HEK293 (cell line): ENCODE measurements around the gene NARF.
A peak's percentile ranks its signal among the peaks of the same experiment; 100 is the strongest.

Experiments
- FEZF1 ChIP-seq: fragments of 450-650 bp; formaldehyde crosslinking; IDR thresholded peaks from 2 replicates; pipeline ENCODE4 v1.5.1; 2016; ENCODE audit warnings: missing biosample characterization, missing genetic modification characterization
- HIC1 ChIP-seq: fragments of 450-650 bp; formaldehyde crosslinking; IDR thresholded peaks from 2 replicates; pipeline ENCODE4 v1.5.1; 2016; ENCODE audit warnings: missing biosample characterization, missing genetic modification characterization
- HOXA7 ChIP-seq: sonication (generic); formaldehyde crosslinking; IDR thresholded peaks from 2 replicates; pipeline ENCODE4 v1.8.1; 2022; ENCODE audit warnings: missing genetic modification reagents, borderline replicate concordance
- MZF1 ChIP-seq: fragments of 450-650 bp; formaldehyde crosslinking; IDR thresholded peaks from 2 replicates; pipeline ENCODE4 v1.5.1; 2017; ENCODE audit warnings: missing biosample characterization, missing genetic modification characterization, borderline replicate concordance
- YY1 ChIP-seq: fragments of 450-650 bp; formaldehyde crosslinking; IDR thresholded peaks from 2 replicates; pipeline ENCODE4 v1.5.1; 2018; ENCODE audit warnings: missing biosample characterization, missing genetic modification characterization
- ZNF121 ChIP-seq: fragments of 450-650 bp; formaldehyde crosslinking; IDR thresholded peaks from 2 replicates; pipeline ENCODE4 v1.5.1; 2016; ENCODE audit warnings: missing biosample characterization, missing genetic modification characterization
- ZNF132 ChIP-seq: fragments of 450-650 bp; formaldehyde crosslinking; IDR thresholded peaks from 2 replicates; pipeline ENCODE4 v1.5.1; 2017; ENCODE audit warnings: missing biosample characterization, missing genetic modification characterization, borderline replicate concordance
- ZNF169 ChIP-seq: fragments of 450-650 bp; formaldehyde crosslinking; IDR thresholded peaks from 2 replicates; pipeline ENCODE4 v1.5.1; 2016; ENCODE audit warnings: missing biosample characterization, missing genetic modification characterization
- ZNF184 ChIP-seq: fragments of 450-650 bp; IDR thresholded peaks from 2 replicates; pipeline ENCODE4 v1.5.1; 2018; ENCODE audit warnings: missing biosample characterization, mild to moderate bottlenecking, missing genetic modification characterization
- ZNF214 ChIP-seq: fragments of 450-650 bp; formaldehyde crosslinking; IDR thresholded peaks from 2 replicates; pipeline ENCODE4 v1.5.1; 2017; ENCODE audit warnings: missing biosample characterization, mild to moderate bottlenecking, missing genetic modification characterization, borderline replicate concordance
- ZNF341 ChIP-seq: fragments of 450-650 bp; formaldehyde crosslinking; IDR thresholded peaks from 2 replicates; pipeline ENCODE4; 2016; ENCODE audit warnings: low read depth, missing biosample characterization, missing genetic modification characterization
- ZNF394 ChIP-seq: fragments of 450-650 bp; formaldehyde crosslinking; IDR thresholded peaks from 2 replicates; pipeline ENCODE4 v1.5.1; 2016; ENCODE audit warnings: missing biosample characterization, missing genetic modification characterization, mild to moderate bottlenecking, moderate library complexity, borderline replicate concordance
- ZNF398 ChIP-seq: fragments of 450-650 bp; formaldehyde crosslinking; IDR thresholded peaks from 2 replicates; pipeline ENCODE4 v1.5.1; 2017; ENCODE audit warnings: missing biosample characterization, missing genetic modification characterization
- ZNF544 ChIP-seq: fragments of 450-650 bp; formaldehyde crosslinking; IDR thresholded peaks from 2 replicates; pipeline ENCODE4 v1.5.0; 2017; ENCODE audit warnings: missing biosample characterization, missing genetic modification characterization
- ZNF555 ChIP-seq: fragments of 450-650 bp; formaldehyde crosslinking; conservative IDR thresholded peaks from 2 replicates; pipeline ENCODE4 v1.5.1; 2017; ENCODE audit warnings: missing biosample characterization, mild to moderate bottlenecking, missing genetic modification characterization, inconsistent platforms
- ZNF561 ChIP-seq: fragments of 450-650 bp; IDR thresholded peaks from 2 replicates; pipeline ENCODE4 v1.5.1; 2018; ENCODE audit warnings: missing biosample characterization, missing genetic modification characterization, borderline replicate concordance
- ZNF624 ChIP-seq: fragments of 450-650 bp; formaldehyde crosslinking; IDR thresholded peaks from 2 replicates; pipeline ENCODE4 v1.5.1; 2017; ENCODE audit warnings: missing biosample characterization, missing genetic modification characterization
- ZNF629 ChIP-seq: fragments of 450-650 bp; formaldehyde crosslinking; IDR thresholded peaks from 2 replicates; pipeline ENCODE4 v1.5.1; 2017; ENCODE audit warnings: missing biosample characterization, missing genetic modification characterization
- TF ChIP-seq, protein P1 (sequence below): fragments of 450-650 bp; formaldehyde crosslinking; IDR thresholded peaks from 2 replicates; pipeline ENCODE4 v1.5.1; 2016; ENCODE audit warnings: missing biosample characterization, missing genetic modification characterization
- TF ChIP-seq, protein P2 (sequence below): fragments of 450-650 bp; formaldehyde crosslinking; IDR thresholded peaks from 2 replicates; pipeline ENCODE4 v1.5.1; 2017; ENCODE audit warnings: missing biosample characterization, missing genetic modification characterization
- TF ChIP-seq, protein P3 (sequence below): IDR thresholded peaks from 2 replicates; pipeline ENCODE4 v1.6.1; 2011; ENCODE audit warnings: mild to moderate bottlenecking, low read depth, low read length, borderline replicate concordance
- TF ChIP-seq, protein P4 (sequence below): fragments of 450-650 bp; formaldehyde crosslinking; IDR thresholded peaks from 2 replicates; pipeline ENCODE4 v1.5.1; 2016; ENCODE audit warnings: missing biosample characterization, missing genetic modification characterization
- TF ChIP-seq, protein P5 (sequence below): fragments of 450-650 bp; IDR thresholded peaks from 2 replicates; pipeline ENCODE4 v1.5.1; 2018; ENCODE audit warnings: missing biosample characterization, mild to moderate bottlenecking, missing genetic modification characterization
- TF ChIP-seq, protein P6 (sequence below): fragments of 450-650 bp; formaldehyde crosslinking; IDR thresholded peaks from 2 replicates; pipeline ENCODE4 v1.5.1; 2016; ENCODE audit warnings: missing biosample characterization, missing genetic modification characterization

NARF gene

GRCh38 chr17:82458179-82458884 is at the start of gene NARF (continued):
- TF ChIP-seq, protein P1, sequence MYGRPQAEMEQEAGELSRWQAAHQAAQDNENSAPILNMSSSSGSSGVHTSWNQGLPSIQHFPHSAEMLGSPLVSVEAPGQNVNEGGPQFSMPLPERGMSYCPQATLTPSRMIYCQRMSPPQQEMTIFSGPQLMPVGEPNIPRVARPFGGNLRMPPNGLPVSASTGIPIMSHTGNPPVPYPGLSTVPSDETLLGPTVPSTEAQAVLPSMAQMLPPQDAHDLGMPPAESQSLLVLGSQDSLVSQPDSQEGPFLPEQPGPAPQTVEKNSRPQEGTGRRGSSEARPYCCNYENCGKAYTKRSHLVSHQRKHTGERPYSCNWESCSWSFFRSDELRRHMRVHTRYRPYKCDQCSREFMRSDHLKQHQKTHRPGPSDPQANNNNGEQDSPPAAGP (tag by site-specific recombination), result peak; percentile 64
- TF ChIP-seq ZNF121 (tag by site-specific recombination), result no peak
- TF ChIP-seq ZNF184 (tag by site-specific recombination), result 0 out of 2 replicates have a peak, but pooled peaks have one; percentile 71
- no peak for TF ChIP-seq ZNF169 (tag by site-specific recombination)
- TF ChIP-seq, protein P2, sequence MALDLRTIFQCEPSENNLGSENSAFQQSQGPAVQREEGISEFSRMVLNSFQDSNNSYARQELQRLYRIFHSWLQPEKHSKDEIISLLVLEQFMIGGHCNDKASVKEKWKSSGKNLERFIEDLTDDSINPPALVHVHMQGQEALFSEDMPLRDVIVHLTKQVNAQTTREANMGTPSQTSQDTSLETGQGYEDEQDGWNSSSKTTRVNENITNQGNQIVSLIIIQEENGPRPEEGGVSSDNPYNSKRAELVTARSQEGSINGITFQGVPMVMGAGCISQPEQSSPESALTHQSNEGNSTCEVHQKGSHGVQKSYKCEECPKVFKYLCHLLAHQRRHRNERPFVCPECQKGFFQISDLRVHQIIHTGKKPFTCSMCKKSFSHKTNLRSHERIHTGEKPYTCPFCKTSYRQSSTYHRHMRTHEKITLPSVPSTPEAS (tag by site-specific recombination), result 0 out of 2 replicates have a peak, but pooled peaks have one; percentile 13
- TF ChIP-seq ZNF394 (tag by site-specific recombination), result peak; percentile 66; the same call in 1 of the 2 replicates
- TF ChIP-seq YY1, result peak; percentile 97
- no peak for TF ChIP-seq HOXA7
- TF ChIP-seq ZNF341 (tag by site-specific recombination), result peak; percentile 56
- TF ChIP-seq ZNF544 (tag by site-specific recombination), result no peak
- TF ChIP-seq, protein P3, sequence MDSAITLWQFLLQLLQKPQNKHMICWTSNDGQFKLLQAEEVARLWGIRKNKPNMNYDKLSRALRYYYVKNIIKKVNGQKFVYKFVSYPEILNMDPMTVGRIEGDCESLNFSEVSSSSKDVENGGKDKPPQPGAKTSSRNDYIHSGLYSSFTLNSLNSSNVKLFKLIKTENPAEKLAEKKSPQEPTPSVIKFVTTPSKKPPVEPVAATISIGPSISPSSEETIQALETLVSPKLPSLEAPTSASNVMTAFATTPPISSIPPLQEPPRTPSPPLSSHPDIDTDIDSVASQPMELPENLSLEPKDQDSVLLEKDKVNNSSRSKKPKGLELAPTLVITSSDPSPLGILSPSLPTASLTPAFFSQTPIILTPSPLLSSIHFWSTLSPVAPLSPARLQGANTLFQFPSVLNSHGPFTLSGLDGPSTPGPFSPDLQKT, result no peak; the same call in 1 of the 2 replicates
- peak; percentile 65; the same call in 1 of the 2 replicates for TF ChIP-seq ZNF561
- TF ChIP-seq, protein P4, sequence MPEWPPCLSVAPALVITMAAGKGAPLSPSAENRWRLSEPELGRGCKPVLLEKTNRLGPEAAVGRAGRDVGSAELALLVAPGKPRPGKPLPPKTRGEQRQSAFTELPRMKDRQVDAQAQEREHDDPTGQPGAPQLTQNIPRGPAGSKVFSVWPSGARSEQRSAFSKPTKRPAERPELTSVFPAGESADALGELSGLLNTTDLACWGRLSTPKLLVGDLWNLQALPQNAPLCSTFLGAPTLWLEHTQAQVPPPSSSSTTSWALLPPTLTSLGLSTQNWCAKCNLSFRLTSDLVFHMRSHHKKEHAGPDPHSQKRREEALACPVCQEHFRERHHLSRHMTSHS (tag by site-specific recombination), result no peak
- TF ChIP-seq FEZF1 (tag by site-specific recombination), result no peak; the same call in 1 of the 2 replicates
- TF ChIP-seq, protein P5, sequence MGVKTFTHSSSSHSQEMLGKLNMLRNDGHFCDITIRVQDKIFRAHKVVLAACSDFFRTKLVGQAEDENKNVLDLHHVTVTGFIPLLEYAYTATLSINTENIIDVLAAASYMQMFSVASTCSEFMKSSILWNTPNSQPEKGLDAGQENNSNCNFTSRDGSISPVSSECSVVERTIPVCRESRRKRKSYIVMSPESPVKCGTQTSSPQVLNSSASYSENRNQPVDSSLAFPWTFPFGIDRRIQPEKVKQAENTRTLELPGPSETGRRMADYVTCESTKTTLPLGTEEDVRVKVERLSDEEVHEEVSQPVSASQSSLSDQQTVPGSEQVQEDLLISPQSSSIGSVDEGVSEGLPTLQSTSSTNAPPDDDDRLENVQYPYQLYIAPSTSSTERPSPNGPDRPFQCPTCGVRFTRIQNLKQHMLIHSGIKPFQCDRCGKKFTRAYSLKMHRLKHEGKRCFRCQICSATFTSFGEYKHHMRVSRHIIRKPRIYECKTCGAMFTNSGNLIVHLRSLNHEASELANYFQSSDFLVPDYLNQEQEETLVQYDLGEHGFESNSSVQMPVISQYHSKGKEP (tag by site-specific recombination), result no peak; the same call in 1 of the 2 replicates
- TF ChIP-seq, protein P6, sequence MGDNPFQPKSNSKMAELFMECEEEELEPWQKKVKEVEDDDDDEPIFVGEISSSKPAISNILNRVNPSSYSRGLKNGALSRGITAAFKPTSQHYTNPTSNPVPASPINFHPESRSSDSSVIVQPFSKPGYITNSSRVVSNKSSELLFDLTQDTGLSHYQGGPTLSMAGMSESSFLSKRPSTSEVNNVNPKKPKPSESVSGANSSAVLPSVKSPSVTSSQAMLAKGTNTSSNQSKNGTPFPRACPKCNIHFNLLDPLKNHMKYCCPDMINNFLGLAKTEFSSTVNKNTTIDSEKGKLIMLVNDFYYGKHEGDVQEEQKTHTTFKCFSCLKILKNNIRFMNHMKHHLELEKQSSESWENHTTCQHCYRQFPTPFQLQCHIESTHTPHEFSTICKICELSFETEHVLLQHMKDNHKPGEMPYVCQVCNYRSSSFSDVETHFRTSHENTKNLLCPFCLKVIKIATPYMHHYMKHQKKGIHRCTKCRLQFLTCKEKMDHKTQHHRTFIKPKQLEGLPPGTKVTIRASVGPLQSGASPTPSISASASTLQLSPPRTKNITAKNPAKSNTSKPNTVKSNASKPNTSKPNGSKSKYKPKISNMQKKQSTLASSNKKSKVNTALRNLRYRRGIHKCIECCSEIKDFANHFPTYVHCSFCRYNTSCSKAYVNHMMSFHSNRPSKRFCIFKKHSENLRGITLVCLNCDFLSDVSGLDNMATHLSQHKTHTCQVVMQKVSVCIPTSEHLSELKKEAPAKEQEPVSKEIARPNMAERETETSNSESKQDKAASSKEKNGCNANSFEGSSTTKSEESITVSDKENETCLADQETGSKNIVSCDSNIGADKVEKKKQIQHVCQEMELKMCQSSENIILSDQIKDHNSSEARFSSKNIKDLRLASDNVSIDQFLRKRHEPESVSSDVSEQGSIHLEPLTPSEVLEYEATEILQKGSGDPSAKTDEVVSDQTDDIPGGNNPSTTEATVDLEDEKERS, result no peak
- TF ChIP-seq ZNF629 (tag by site-specific recombination), result peak; percentile 46; the same call in 1 of the 2 replicates
- no peak for TF ChIP-seq MZF1 (tag by site-specific recombination)
- no peak for TF ChIP-seq ZNF555 (tag by site-specific recombination)
- no peak for TF ChIP-seq ZNF624 (tag by site-specific recombination)
- TF ChIP-seq ZNF214 (tag by site-specific recombination), result no peak
- TF ChIP-seq HIC1 (tag by site-specific recombination), result no peak
- no peak for TF ChIP-seq ZNF398 (tag by site-specific recombination)
- no peak for TF ChIP-seq ZNF132 (tag by site-specific recombination)
